DOHH2 (cell line): ENCODE measurements around the gene VAV1.

Source experiments
- H3F3A ChIP-seq: fragments of 200-600 bp; sonication (generic), shearing (Covaris generic); 2 replicates; pipeline ENCODE4 v1.6.0; 2016; ENCODE audit warnings: antibody characterized with exemption, mild to moderate bottlenecking; ENCODE audit not compliant: control insufficient read depth, insufficient read depth
- H3K27ac ChIP-seq: fragments of 200-600 bp; sonication (generic); 2 replicates; pipeline ENCODE4 v1.5.1; 2014; ENCODE audit warnings: low read depth, mild to moderate bottlenecking, low read length, moderate library complexity
- H3K27me3 ChIP-seq: fragments of 200-600 bp; sonication (generic); 2 replicates; pipeline ENCODE4 v1.6.1; 2014; ENCODE audit warnings: mild to moderate bottlenecking, low read length, mixed read lengths; ENCODE audit not compliant: control insufficient read depth
- H3K36me3 ChIP-seq: fragments of 200-600 bp; sonication (generic); 2 replicates; pipeline ENCODE4 v1.6.1; 2014; ENCODE audit warnings: mild to moderate bottlenecking, low read length, moderate library complexity, mixed read lengths; ENCODE audit not compliant: control insufficient read depth
- H3K4me1 ChIP-seq: fragments of 200-600 bp; sonication (generic); 2 replicates; pipeline ENCODE4 v1.6.1; 2014; ENCODE audit warnings: mild to moderate bottlenecking, low read length, mixed read lengths; ENCODE audit not compliant: control insufficient read depth
- H3K4me2 ChIP-seq: fragments of 200-600 bp; sonication (generic); 2 replicates; pipeline ENCODE4 v1.6.0; 2014; ENCODE audit warnings: mild to moderate bottlenecking, low read length, moderate library complexity
- H3K4me3 ChIP-seq: fragments of 200-600 bp; sonication (generic); 2 replicates; pipeline ENCODE4 v1.5.1; 2014; ENCODE audit warnings: mild to moderate bottlenecking, low read length, mixed read lengths
- H3K79me2 ChIP-seq: fragments of 200-600 bp; sonication (generic); 2 replicates; pipeline ENCODE4 v1.6.1; 2014; ENCODE audit warnings: mild to moderate bottlenecking, low read length, mixed read lengths; ENCODE audit not compliant: control insufficient read depth
- H3K9me2 ChIP-seq: fragments of 200-600 bp; sonication (generic); replicated peaks from 2 replicates; pipeline ENCODE4 v1.6.1; 2014; ENCODE audit warnings: mild to moderate bottlenecking, low read length, mixed read lengths; ENCODE audit not compliant: control insufficient read depth
- H3K9me3 ChIP-seq: fragments of 200-600 bp; sonication (generic); 2 replicates; pipeline ENCODE4 v1.6.1; 2014; ENCODE audit warnings: antibody characterized with exemption, low read length, mixed read lengths; ENCODE audit not compliant: control insufficient read depth, insufficient read depth
- H4K20me1 ChIP-seq: fragments of 200-600 bp; sonication (generic); 2 replicates; pipeline ENCODE4 v1.6.0; 2014; ENCODE audit warnings: low read depth, mild to moderate bottlenecking, antibody characterized with exemption, low read length, moderate library complexity; ENCODE audit not compliant: control insufficient read depth, insufficient read depth
- EZH2phosphoT487 ChIP-seq: fragments of 200-600 bp; sonication (generic); IDR thresholded peaks from 2 replicates; pipeline ENCODE4 v1.6.1; 2017; ENCODE audit warnings: borderline replicate concordance, mild to moderate bottlenecking, antibody characterized with exemption, low read length, moderate library complexity, mixed read lengths
- TF ChIP-seq, protein P1 (sequence below): fragments of 200-600 bp; sonication (generic); IDR thresholded peaks from one replicate; pipeline ENCODE4 v1.5.1; 2014; ENCODE audit warnings: antibody characterized with exemption, mild to moderate bottlenecking, low read depth, low read length; ENCODE audit not compliant: poor library complexity, severe bottlenecking

Gene VAV1

DNA sequence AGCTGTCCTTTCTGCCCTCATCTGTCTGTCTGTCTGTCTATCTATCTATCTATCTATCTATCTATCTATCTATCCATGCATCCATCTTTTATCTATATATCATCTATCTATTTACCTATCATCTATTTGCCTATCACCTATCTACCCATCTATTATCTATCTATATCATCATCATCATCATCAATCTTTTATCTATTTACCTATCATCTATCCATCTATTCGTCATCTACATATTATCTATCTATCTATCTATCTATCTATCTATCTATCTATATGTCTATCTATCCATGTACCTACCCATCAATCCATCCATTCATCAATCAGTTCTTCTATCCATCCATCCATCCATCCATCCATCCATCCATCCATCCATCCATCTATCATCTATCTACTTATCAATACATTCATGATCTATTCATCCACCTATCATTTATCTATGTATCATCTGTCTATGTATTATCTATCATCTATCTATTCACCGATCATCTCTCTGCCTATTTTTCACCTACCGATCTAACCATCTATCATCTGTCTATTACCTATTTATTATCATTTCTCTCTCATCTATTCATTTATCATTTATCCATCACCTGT lies 65.7 kb downstream of the VAV1 start:
- no peak overlapping the region for H3K4me2 ChIP-seq
- no peak overlapping the region for H3K27ac ChIP-seq
- peaks cover 18% of the 10 kb centered on the region for H3K36me3 ChIP-seq
- H3K9me2 ChIP-seq = no peaks in the 10 kb centered on the region
- TF ChIP-seq EZH2phosphoT487 = no peak
- TF ChIP-seq, protein P1, sequence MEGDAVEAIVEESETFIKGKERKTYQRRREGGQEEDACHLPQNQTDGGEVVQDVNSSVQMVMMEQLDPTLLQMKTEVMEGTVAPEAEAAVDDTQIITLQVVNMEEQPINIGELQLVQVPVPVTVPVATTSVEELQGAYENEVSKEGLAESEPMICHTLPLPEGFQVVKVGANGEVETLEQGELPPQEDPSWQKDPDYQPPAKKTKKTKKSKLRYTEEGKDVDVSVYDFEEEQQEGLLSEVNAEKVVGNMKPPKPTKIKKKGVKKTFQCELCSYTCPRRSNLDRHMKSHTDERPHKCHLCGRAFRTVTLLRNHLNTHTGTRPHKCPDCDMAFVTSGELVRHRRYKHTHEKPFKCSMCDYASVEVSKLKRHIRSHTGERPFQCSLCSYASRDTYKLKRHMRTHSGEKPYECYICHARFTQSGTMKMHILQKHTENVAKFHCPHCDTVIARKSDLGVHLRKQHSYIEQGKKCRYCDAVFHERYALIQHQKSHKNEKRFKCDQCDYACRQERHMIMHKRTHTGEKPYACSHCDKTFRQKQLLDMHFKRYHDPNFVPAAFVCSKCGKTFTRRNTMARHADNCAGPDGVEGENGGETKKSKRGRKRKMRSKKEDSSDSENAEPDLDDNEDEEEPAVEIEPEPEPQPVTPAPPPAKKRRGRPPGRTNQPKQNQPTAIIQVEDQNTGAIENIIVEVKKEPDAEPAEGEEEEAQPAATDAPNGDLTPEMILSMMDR = no peak
- H4K20me1 ChIP-seq = no peaks in the 10 kb centered on the region
- no peaks in the 10 kb centered on the region for H3K9me3 ChIP-seq
- no peaks in the 10 kb centered on the region for H3K79me2 ChIP-seq
- H3K27me3 ChIP-seq = no peaks in the 10 kb centered on the region
- H3F3A ChIP-seq = no peaks in the 10 kb centered on the region
- H3K4me3 ChIP-seq = no peak overlapping the region
- H3K4me1 ChIP-seq = no peaks in the 10 kb centered on the region

DNA sequence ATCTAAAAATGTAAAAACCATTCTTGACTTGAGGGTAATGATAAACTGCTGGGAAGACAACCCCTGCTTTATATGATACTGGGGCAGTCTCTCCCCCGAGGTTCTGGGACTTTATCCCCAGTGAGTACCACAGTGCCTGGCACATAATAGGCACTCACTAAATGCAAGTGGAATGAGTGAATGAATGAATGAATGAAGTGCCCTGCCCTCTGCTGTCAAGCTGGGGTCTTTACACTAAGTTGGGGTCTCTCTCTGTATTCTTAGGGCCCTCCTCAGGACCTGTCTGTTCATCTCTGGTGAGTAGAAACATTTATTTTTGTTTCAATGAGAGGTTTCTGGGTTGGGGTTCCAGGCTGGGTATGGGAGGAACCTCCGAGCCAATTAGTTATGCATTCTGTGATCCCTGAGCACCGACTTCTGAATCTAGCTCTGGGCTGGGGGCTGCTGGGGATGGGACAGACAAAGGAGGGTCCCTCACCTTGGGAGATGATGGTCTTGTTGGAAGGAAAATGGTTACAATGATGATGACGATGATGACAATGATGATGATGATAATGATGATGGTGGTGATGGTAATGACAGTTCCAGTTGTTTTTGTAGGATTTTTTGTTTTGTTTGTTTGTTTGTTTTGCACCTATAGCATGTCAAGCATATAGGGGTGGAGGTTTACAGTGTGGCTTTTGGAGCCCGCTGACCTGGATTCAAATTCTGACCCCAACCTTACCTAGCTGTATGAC lies 70.5 kb downstream of the VAV1 start:
- H3K4me3 ChIP-seq = no peak overlapping the region
- no peak overlapping the region for H3K4me2 ChIP-seq
- no peaks in the 10 kb centered on the region for H3K4me1 ChIP-seq
- TF ChIP-seq, protein P1 = no peak
- TF ChIP-seq EZH2phosphoT487 = no peak
- H3K9me2 ChIP-seq = no peaks in the 10 kb centered on the region
- H4K20me1 ChIP-seq = no peaks in the 10 kb centered on the region
- H3K36me3 ChIP-seq = no peaks in the 10 kb centered on the region; the same call in 1 of the 2 replicates
- no peaks in the 10 kb centered on the region for H3K27me3 ChIP-seq
- H3K27ac ChIP-seq = no peak overlapping the region
- H3K79me2 ChIP-seq = no peaks in the 10 kb centered on the region
- H3F3A ChIP-seq = no peaks in the 10 kb centered on the region
- H3K9me3 ChIP-seq = no peaks in the 10 kb centered on the region

DNA sequence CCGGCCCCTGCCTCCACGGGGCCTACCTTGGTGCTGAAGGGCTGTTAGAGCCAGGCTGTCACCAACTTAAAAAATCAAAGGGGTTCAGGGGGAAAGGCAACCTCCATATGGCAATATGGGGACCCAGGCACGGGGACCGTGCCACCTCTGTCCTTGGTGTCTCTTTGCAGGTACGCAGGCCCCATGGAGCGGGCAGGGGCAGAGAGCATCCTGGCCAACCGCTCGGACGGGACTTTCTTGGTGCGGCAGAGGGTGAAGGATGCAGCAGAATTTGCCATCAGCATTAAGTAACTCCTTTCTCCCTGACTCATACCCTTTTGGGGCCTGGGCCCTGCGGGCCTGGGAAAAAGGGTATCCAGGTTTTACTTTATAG lies 75.3 kb downstream of the VAV1 start:
- Histone ChIP-seq H3K9me3 (no peaks in the 10 kb centered on the region), H3F3A (no peaks in the 10 kb centered on the region), H3K9me2 (no peaks in the 10 kb centered on the region), H3K36me3 (peaks cover 10% of the 10 kb centered on the region), H3K4me2 (no peak overlapping the region), H3K4me1 (no peaks in the 10 kb centered on the region), H3K4me3 (no peak overlapping the region), H4K20me1 (no peaks in the 10 kb centered on the region), H3K27ac (no peak overlapping the region), H3K27me3 (no peaks in the 10 kb centered on the region), H3K79me2 (no peaks in the 10 kb centered on the region)
- TF ChIP-seq EZH2phosphoT487 = no peak
- TF ChIP-seq, protein P1 = no peak
